Measurements from ENCODE around the gene KRTAP4-2.
"Not testable (repeated sequence)": the region's sequence is repeated elsewhere in the genome, so short reads cannot be mapped to it uniquely, and the experiment has no call there.

KRTAP4-2 gene

DNA sequence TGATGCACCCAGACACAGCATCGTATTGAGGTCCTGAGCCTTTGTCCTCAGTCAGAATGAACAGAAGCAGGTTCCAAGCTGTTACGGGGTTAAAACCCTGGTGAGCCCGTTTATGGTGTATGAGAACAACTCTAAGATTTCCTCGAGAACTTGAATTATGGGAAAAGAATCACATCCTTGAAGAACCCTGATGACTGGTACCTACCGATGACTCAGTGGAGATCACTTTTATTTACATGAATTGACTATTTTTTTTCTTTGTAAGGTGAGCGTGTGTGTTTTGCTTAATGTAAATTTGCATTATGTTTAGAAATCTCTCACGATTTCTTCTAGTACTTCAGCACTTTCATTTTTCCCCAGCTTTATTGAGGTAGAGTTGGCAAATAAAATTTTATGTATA, 14.2 kb downstream of the KRTAP4-2 start:
- TF ChIP-seq, protein P1, sequence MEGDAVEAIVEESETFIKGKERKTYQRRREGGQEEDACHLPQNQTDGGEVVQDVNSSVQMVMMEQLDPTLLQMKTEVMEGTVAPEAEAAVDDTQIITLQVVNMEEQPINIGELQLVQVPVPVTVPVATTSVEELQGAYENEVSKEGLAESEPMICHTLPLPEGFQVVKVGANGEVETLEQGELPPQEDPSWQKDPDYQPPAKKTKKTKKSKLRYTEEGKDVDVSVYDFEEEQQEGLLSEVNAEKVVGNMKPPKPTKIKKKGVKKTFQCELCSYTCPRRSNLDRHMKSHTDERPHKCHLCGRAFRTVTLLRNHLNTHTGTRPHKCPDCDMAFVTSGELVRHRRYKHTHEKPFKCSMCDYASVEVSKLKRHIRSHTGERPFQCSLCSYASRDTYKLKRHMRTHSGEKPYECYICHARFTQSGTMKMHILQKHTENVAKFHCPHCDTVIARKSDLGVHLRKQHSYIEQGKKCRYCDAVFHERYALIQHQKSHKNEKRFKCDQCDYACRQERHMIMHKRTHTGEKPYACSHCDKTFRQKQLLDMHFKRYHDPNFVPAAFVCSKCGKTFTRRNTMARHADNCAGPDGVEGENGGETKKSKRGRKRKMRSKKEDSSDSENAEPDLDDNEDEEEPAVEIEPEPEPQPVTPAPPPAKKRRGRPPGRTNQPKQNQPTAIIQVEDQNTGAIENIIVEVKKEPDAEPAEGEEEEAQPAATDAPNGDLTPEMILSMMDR (IDR thresholded peaks at IDR 0.05; ENCODE audit: low read length, missing control alignments) = no peak
- no peak overlapping the region for H3K4me3 ChIP-seq (replicated peaks; ENCODE audit: low read depth, low read length)
- no peak for DNase-seq (ENCODE audit: low read depth)

- no peak within 1 kb of the TSS for H3K4me3 ChIP-seq (replicated peaks; ENCODE audit: low read depth, low read length)
- TF ChIP-seq, protein P1 (IDR thresholded peaks at IDR 0.05; ENCODE audit: low read length, missing control alignments) = no peak
- no peak for DNase-seq (ENCODE audit: low read depth)
Measured at GRCh38 chr17:41160648-41161047, 17.4 kb downstream of the KRTAP4-2 start, which contains the start of gene KRTAP4-4. Gene KRTAP4-4, minus strand, starts transcription at chr17:41160748. Its CDS starts 57 bp downstream, at chr17:41160691.

DNA sequence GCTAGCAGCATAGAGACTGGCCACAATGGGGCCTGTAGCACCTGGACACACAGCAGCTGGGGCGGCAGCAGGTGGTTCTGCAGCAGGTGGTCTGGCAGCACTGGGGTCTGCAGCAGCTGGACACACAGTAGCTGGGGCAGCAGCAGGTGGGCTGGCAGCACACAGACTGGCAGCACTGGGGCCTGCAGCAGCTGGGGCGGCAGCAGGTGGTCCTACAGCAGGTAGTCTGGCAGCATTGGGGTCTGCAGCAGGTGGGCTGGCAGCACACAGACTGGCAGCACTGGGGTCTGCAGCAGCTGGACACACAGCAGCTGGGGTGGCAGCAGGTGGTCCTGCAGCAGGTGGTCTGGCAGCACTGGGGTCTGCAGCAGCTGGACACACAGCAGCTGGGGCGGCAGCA, 17.8 kb downstream of the KRTAP4-2 start:
- not testable (repeated sequence) for H3K4me3 ChIP-seq (replicated peaks; ENCODE audit: low read depth, low read length); DNase-seq (ENCODE audit: low read depth)

- H3K4me3 ChIP-seq (replicated peaks; ENCODE audit: low read depth, low read length) = no peak overlapping the region
- TF ChIP-seq, protein P1 (IDR thresholded peaks at IDR 0.05; ENCODE audit: low read length, missing control alignments) = no peak
- DNase-seq (ENCODE audit: low read depth) = no peak
Measured at GRCh38 chr17:41153856-41154255, 24.2 kb downstream of the KRTAP4-2 start.

GRCh38 chr17:41151525-41151924, 26.5 kb downstream of the KRTAP4-2 start:
- H3K4me3 ChIP-seq (replicated peaks; ENCODE audit: low read depth, low read length) = no peak overlapping the region
- DNase-seq (ENCODE audit: low read depth) = no peak
- TF ChIP-seq, protein P1 (IDR thresholded peaks at IDR 0.05; ENCODE audit: low read length, missing control alignments) = no peak

- TF ChIP-seq, protein P1 (IDR thresholded peaks at IDR 0.05; ENCODE audit: low read length, missing control alignments) = no peak
- H3K4me3 ChIP-seq (replicated peaks; ENCODE audit: low read depth, low read length) = no peak overlapping the region
- no peak for DNase-seq (ENCODE audit: low read depth)
Measured at GRCh38 chr17:41150026-41150425, 28.0 kb downstream of the KRTAP4-2 start.

- no peak within 1 kb of the TSS for H3K4me3 ChIP-seq (replicated peaks; ENCODE audit: low read depth, low read length)
- TF ChIP-seq, protein P1 (IDR thresholded peaks at IDR 0.05; ENCODE audit: low read length, missing control alignments) = no peak
- DNase-seq (ENCODE audit: low read depth) = no peak
Measured at GRCh38 chr17:41149652-41149985, 28.4 kb downstream of the KRTAP4-2 start, which contains the start of gene KRTAP4-5. Gene KRTAP4-5, minus strand, starts transcription at chr17:41149825. Its CDS starts 58 bp downstream, at chr17:41149767.

DNA sequence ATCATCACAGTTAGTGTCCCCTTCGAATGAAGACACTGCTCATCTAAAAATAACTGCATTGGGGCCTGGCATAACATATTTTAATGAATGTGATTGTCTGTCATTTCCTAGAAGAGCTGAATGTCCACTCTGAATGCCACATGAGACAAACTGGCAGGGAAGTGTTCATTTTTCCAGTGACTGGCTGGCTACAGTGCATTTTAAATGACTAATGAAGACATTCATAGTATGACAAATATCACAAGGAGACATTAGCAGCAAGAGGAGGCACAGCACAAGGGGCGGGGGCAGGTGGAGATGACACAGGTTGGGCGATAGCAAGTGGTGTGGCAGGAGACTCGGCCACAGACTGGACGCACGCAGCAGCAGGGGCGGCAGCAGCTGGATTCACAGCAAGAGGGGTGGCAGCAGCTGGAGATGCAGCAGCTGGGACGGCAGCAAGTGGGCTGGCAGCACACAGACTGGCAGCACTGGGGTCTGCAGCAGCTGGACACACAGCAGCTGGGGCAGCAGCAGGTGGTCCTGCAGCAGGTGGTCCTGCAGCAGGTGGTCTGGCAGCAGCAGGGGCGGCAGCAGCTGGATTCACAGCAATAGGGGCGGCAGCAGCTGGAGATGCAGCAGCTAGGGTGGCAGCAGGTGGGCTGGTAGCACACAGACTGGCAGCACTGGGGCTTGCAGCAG, 28.9 kb downstream of the KRTAP4-2 start:
- not testable (repeated sequence) for H3K4me3 ChIP-seq (replicated peaks; ENCODE audit: low read depth, low read length); DNase-seq (ENCODE audit: low read depth)
